H1 (cell line): Measurements from ENCODE around the gene FASN. TPM values are rescaled to one million over a fixed set of nuclear protein-coding genes. Genes with fewer than 3 reads are reported as not detected.

Source experiments
- CTCF ChIA-PET: fragments of 300-600 bp; sonication (Branson Sonifier 250); formaldehyde crosslinking; loops from one replicate; lab custom pipeline; 2021; ENCODE audit not compliant: partially characterized antibody; lab: Charles Lee
- POLR2A ChIA-PET: fragments of 300-600 bp; sonication (Branson Sonifier 250); formaldehyde crosslinking; loops from one replicate; lab custom pipeline; 2021; ENCODE audit warnings: inconsistent platforms; ENCODE audit not compliant: partially characterized antibody; lab: Charles Lee
- DNase-seq, 2 experiments: peaks; one replicate each; pipeline versions ENCODE4 v3.0.0 to v3.0.0-alpha.2; 2010 to 2022; ENCODE audit warnings: low spot score in 2 of 2, low read depth in 1 of 2, mixed read lengths in 1 of 2
- FAIRE-seq: peaks from 2 replicates; lab custom pipeline; 2011; peaks lifted over from hg19 to GRCh38; lab: Jason Lieb, UNC
- H2AFZ ChIP-seq: 2 replicates; pipeline ENCODE4 v1.8.1; 2012; ENCODE audit warnings: low read length, inconsistent platforms
- H2AK5ac ChIP-seq: 2 replicates; pipeline ENCODE4 v1.6.1; 2013; ENCODE audit warnings: low read depth, low read length
- H2BK120ac ChIP-seq: replicated peaks from 2 replicates; pipeline ENCODE3; 2013; ENCODE audit warnings: low read depth, low read length, inconsistent platforms
- H2BK12ac ChIP-seq: 2 replicates; pipeline ENCODE4 v1.6.1; 2013; ENCODE audit warnings: low read depth, low read length
- H2BK15ac ChIP-seq: 2 replicates; pipeline ENCODE4 v1.6.1; 2013; ENCODE audit warnings: low read length
- H2BK20ac ChIP-seq: 2 replicates; pipeline ENCODE4 v1.6.1; 2013; ENCODE audit warnings: low read length
- H2BK5ac ChIP-seq: 2 replicates; pipeline ENCODE4 v1.6.1; 2013; ENCODE audit warnings: low read depth, low read length
- H3K14ac ChIP-seq: 2 replicates; pipeline ENCODE4 v1.6.1; 2013; ENCODE audit warnings: inconsistent platforms; ENCODE audit not compliant: insufficient read length
- H3K18ac ChIP-seq: 2 replicates; pipeline ENCODE4 v1.6.1; 2013; ENCODE audit warnings: low read length; ENCODE audit errors: extremely low read depth
- H3K23ac ChIP-seq: 2 replicates; pipeline ENCODE4 v1.6.1; 2013; ENCODE audit warnings: inconsistent platforms; ENCODE audit not compliant: insufficient read length
- H3K23me2 ChIP-seq: 2 replicates; pipeline ENCODE4 v1.6.1; 2013; ENCODE audit warnings: low read depth, low read length
- H3K27ac ChIP-seq: 2 replicates; pipeline ENCODE4 v1.6.1; 2011; ENCODE audit warnings: low read depth, low read length, inconsistent platforms
- H3K27me3 ChIP-seq, 4 experiments: replicated peaks in 1 of 4; 1 replicate in 1 of 4; 2 replicates in 3 of 4; pipeline versions ENCODE4 v1.6.1 to v1.8.1; 2011 to 2013; ENCODE audit warnings: low read length in 3 of 4, mild to moderate bottlenecking in 3 of 4, inconsistent platforms in 2 of 4, mixed read lengths in 2 of 4, moderate library complexity in 1 of 4; ENCODE audit not compliant: control insufficient read depth in 3 of 4, insufficient read depth in 3 of 4; ENCODE audit errors: extremely low read depth in 1 of 4
- H3K36me3 ChIP-seq, 4 experiments: 2 replicates each; pipeline versions ENCODE4 v1.6.1 to v1.8.1; 2011 to 2013; ENCODE audit warnings: mild to moderate bottlenecking in 4 of 4, low read length in 3 of 4, moderate library complexity in 2 of 4, control low read depth in 1 of 4, inconsistent platforms in 1 of 4; ENCODE audit not compliant: insufficient read depth in 4 of 4, control insufficient read depth in 2 of 4
- H3K4ac ChIP-seq: replicated peaks from 2 replicates; pipeline ENCODE3; 2013; ENCODE audit warnings: low read length, low read depth, mixed read lengths, inconsistent platforms; ENCODE audit not compliant: insufficient read length
- H3K4me1 ChIP-seq, 4 experiments: replicated peaks in 1 of 4; 1 replicate in 1 of 4; 2 replicates in 3 of 4; pipeline versions ENCODE4 v1.6.1 to v1.8.1; 2011 to 2013; ENCODE audit warnings: low read length in 3 of 4, inconsistent platforms in 2 of 4, mixed read lengths in 1 of 4; ENCODE audit not compliant: insufficient read depth in 4 of 4, control insufficient read depth in 3 of 4
- H3K4me2 ChIP-seq, 2 experiments: 2 replicates each; pipeline versions ENCODE4 v1.6.1 to v1.8.1; 2011 to 2013; ENCODE audit warnings: low read depth in 2 of 2, low read length in 2 of 2, control low read depth in 1 of 2, inconsistent platforms in 1 of 2, mild to moderate bottlenecking in 1 of 2; ENCODE audit not compliant: insufficient read depth in 1 of 2
- H3K4me3 ChIP-seq, 4 experiments: fragments of 200-600, 300-600 bp in 1 of 4; sonication (generic), shearing (Covaris generic), sonication (Bioruptor Twin) in 1 of 4; 2 replicates each; pipeline versions ENCODE4 v1.5.1 to v1.8.1; 2011 to 2016; ENCODE audit warnings: low read length in 4 of 4, low read depth in 3 of 4, control low read depth in 2 of 4, inconsistent platforms in 2 of 4, mild to moderate bottlenecking in 2 of 4, mixed read lengths in 1 of 4, moderate library complexity in 1 of 4; ENCODE audit not compliant: insufficient read depth in 2 of 4; ENCODE audit errors: extremely low read depth in 1 of 4
- H3K56ac ChIP-seq: replicated peaks from 2 replicates; pipeline ENCODE3; 2013; ENCODE audit warnings: low read depth, mild to moderate bottlenecking, mixed read lengths, low read length, inconsistent platforms; ENCODE audit not compliant: insufficient read length
- H3K79me1 ChIP-seq: 2 replicates; pipeline ENCODE4 v1.6.1; 2013; ENCODE audit warnings: low read depth, low read length, control low read depth
- H3K79me2 ChIP-seq, 2 experiments: 2 replicates each; pipeline versions ENCODE4 v1.6.1 to v1.8.1; 2012 to 2013; ENCODE audit warnings: low read length in 2 of 2, mild to moderate bottlenecking in 2 of 2, inconsistent platforms in 1 of 2; ENCODE audit not compliant: insufficient read depth in 2 of 2, control insufficient read depth in 1 of 2
- H3K9ac ChIP-seq, 4 experiments: replicated peaks in 1 of 4; 1 replicate in 1 of 4; 2 replicates in 3 of 4; pipeline versions ENCODE4 v1.6.1 to v1.8.1; 2011 to 2013; ENCODE audit warnings: low read depth in 3 of 4, low read length in 3 of 4, control low read depth in 2 of 4, mild to moderate bottlenecking in 2 of 4, moderate library complexity in 2 of 4, inconsistent platforms in 1 of 4; ENCODE audit errors: extremely low read depth in 1 of 4
- H3K9me3 ChIP-seq, 2 experiments: 2 replicates each; pipeline versions ENCODE4 v1.6.1 to v1.8.1; 2012 to 2013; ENCODE audit warnings: mild to moderate bottlenecking in 2 of 2, moderate library complexity in 2 of 2, control low read depth in 1 of 2, inconsistent platforms in 1 of 2, low read depth in 1 of 2, low read length in 1 of 2, mixed read lengths in 1 of 2; ENCODE audit not compliant: insufficient read depth in 2 of 2
- H4K20me1 ChIP-seq, 2 experiments: replicated peaks in 1 of 2; 2 replicates each; pipeline versions ENCODE3 to v1.8.1; 2011 to 2013; ENCODE audit warnings: inconsistent platforms in 2 of 2, low read length in 2 of 2, mild to moderate bottlenecking in 1 of 2; ENCODE audit not compliant: insufficient read depth in 2 of 2, control insufficient read depth in 1 of 2
- H4K5ac ChIP-seq: 2 replicates; pipeline ENCODE4 v1.6.1; 2013; ENCODE audit warnings: low read length, low read depth, mixed read lengths, inconsistent platforms; ENCODE audit not compliant: insufficient read length
- H4K8ac ChIP-seq: 2 replicates; pipeline ENCODE4 v1.8.0; 2013; ENCODE audit warnings: mild to moderate bottlenecking, moderate library complexity, low read length, inconsistent platforms; ENCODE audit not compliant: insufficient read depth; ENCODE audit errors: extremely low read depth
- H4K91ac ChIP-seq: replicated peaks from 2 replicates; pipeline ENCODE3; 2013; ENCODE audit warnings: low read length, mixed read lengths, inconsistent platforms; ENCODE audit not compliant: insufficient read length
- JUN ChIP-seq: IDR thresholded peaks from 2 replicates; pipeline ENCODE4 v1.6.1; 2011; ENCODE audit warnings: low read depth, mild to moderate bottlenecking, improper control_type of control experiment, low read length
- WGBS, 2 experiments: shearing (Covaris generic) in 1 of 2; methylation state at CpG; one replicate each; pipeline versions ENCODE4 v1.1.6 to v1.1.7; 2013 to 2015; ENCODE audit warnings: low lambda C conversion rate in 2 of 2, mixed read lengths in 2 of 2, inconsistent platforms in 1 of 2, low coverage in 1 of 2, missing lambda C conversion rate in 1 of 2; ENCODE audit not compliant: insufficient replicate concordance in 2 of 2, insufficient coverage in 1 of 2, insufficient read length in 1 of 2; ENCODE audit errors: extremely low coverage in 1 of 2, missing lambda C conversion rate in 1 of 2; 5-methylcytosine and 5-hydroxymethylcytosine counted together
- polyA plus RNA-seq, 7 experiments: library from polyadenylated mRNA; depleted of rRNA in 3 of 7; stranded (reverse) in 5 of 7; unstranded in 2 of 7; fragments of >200 nt in 5 of 7; fragments of 200-250 nt in 2 of 7; gene quantifications; 1 replicate in 5 of 7; 2 replicates in 1 of 7; 4 replicates in 1 of 7; pipeline versions ENCODE4 v1.2.1 to v1.2.3, GENCODE V29; 2011 to 2013; ENCODE audit warnings: missing spikeins in 2 of 7, mixed read lengths in 2 of 7
- total RNA-seq: library from RNA; stranded (reverse); fragmentation: NEBNext Ultra II Directional; extraction: Animal tissue kit (Norgen Biotek cat#: 25700); gene quantifications from 2 replicates; pipeline ENCODE4 v1.2.1, GENCODE V29; 2021

Gene FASN
- total and polyA plus RNA-seq, 2 of the 8 experiments (the other 6 are each of a cell fraction or from before 2014, with no cell fraction given), result 143 to 561 TPM

GRCh38 chr17:82120148-82120547 is 22.1 kb upstream of the FASN start:
- Histone ChIP-seq H4K8ac (no peak overlapping the region), H3K4ac (no peak overlapping the region), H3K27ac (no peak overlapping the region), H2BK20ac (no peak overlapping the region), H3K79me2 (no peaks in the 10 kb centered on the region), H3K56ac (no peak overlapping the region), H2BK5ac (no peak overlapping the region), H4K20me1 (peaks cover 3 to 5% of the 10 kb centered on the region in 2 experiments), H2BK15ac (no peak overlapping the region), H4K5ac (no peak overlapping the region), H3K4me3 (no peak overlapping the region), H3K14ac (no peak overlapping the region), H2AK5ac (no peak overlapping the region), H3K27me3 (no peaks in the 10 kb centered on the region), H3K23ac (no peak overlapping the region), H4K91ac (no peak overlapping the region), H2AFZ (no peak overlapping the region), H2BK12ac (no peak overlapping the region), H3K9ac (no peak overlapping the region), H3K79me1 (no peaks in the 10 kb centered on the region), H3K18ac (no peak overlapping the region), H3K23me2 (0 out of 2 replicates have a peak, but pooled peaks cover 2% of the 10 kb centered on the region), H2BK120ac (no peak overlapping the region), H3K36me3 (no peaks in the 10 kb centered on the region), H3K9me3 (no peaks in the 10 kb centered on the region), H3K4me1 (peaks cover 0 to 8% (median 2%) of the 10 kb centered on the region in 4 experiments; a peak in 4 of 7 replicates), H3K4me2 (no peak overlapping the region)
- 77% methylated on average over 12 of the region's 12 CpGs; no CpG with 5 or more reads in 1 of the 2 experiments for WGBS, 2 experiments
- FAIRE-seq (no peak), DNase-seq (no peak)
- no peak for TF ChIP-seq JUN
- POLR2A ChIA-PET, result no interaction called here
- CTCF ChIA-PET, result interaction anchor here (0.6 to 10.5 kb wide), 7 partner anchors 10 to 102 kb away, joined by 3 to 61 read pairs (median 4); no protein-coding TSS in a partner anchor
